Stomach (tissue), 4 donors: ENCODE measurements around the gene BTBD2.

Experiments used
- CTCF ChIP-seq, 7 experiments: fragments of 450-650 bp in 4 of 7; fragments of 200-600 bp in 3 of 7; sonication (generic) in 3 of 7; IDR thresholded peaks; one replicate each; pipeline ENCODE4 v1.5.1; 2016 to 2019; ENCODE audit warnings: antibody characterized with exemption in 7 of 7, control low read depth in 2 of 7, mild to moderate bottlenecking in 1 of 7
- EP300 ChIP-seq: sonication (generic); formaldehyde crosslinking; IDR thresholded peaks from one replicate; pipeline ENCODE4 v1.6.1; 2017; ENCODE audit warnings: antibody characterized with exemption
- POLR2A ChIP-seq, 4 donors: fragments of 450-650 bp; IDR thresholded peaks; one replicate each; pipeline ENCODE4 v1.6.1; 2016; ENCODE audit warnings: antibody characterized with exemption in 4 of 4, control low read depth in 2 of 4, mild to moderate bottlenecking in 1 of 4, moderate library complexity in 1 of 4
- POLR2AphosphoS5 ChIP-seq, 3 donors: sonication (generic); formaldehyde crosslinking; IDR thresholded peaks; one replicate each; pipeline ENCODE4 v1.6.1; 2016; ENCODE audit warnings: antibody characterized with exemption in 3 of 3

GRCh38 chr19:2063824-2064223 lies 48.3 kb upstream of the BTBD2 start:
- TF ChIP-seq POLR2AphosphoS5 (IDR thresholded peaks at IDR 0.05) (no peak), CTCF (IDR thresholded peaks at IDR 0.05) (no peak), POLR2A (IDR thresholded peaks at IDR 0.05) (no peak), EP300 (no peak)
